ENCODE measurements around the gene ANO2.

DNA sequence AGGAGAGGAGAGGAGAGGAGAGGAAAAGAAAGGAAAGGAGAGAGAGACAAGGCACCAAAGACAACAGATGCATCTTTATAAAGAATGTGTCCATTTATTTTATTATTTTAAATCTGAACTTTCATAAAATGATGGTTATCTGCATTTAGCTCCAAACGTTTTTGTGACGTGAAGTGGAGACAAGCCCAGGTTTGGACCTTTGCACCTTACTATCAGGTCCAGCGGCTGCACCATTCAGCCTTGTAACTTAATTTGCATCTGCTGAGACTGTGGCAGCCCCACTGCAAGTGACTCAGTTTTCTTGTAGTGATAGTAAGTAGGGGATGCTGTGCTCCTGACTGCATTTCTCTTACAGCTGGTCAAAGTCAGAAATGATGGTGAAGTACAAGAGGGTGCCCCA lies 382.5 kb downstream of the ANO2 start:
- TF ChIP-seq GATA2 (IDR thresholded peaks at IDR 0.05; ENCODE audit: low read depth, low read length) (no peak), GATA3 (IDR thresholded peaks at IDR 0.05; ENCODE audit: low read depth, low read length) (no peak)
